Forelimb muscle (tissue), 1 donor: ENCODE results near the gene KMO. TPM values are rescaled to one million over a fixed set of nuclear protein-coding genes. Genes with fewer than 3 reads are reported as not detected.

Source experiments
- polyA plus RNA-seq: library from polyadenylated mRNA; unstranded; fragments of 120-200 nt; gene quantifications from one replicate; pipeline ENCODE4 v1.2.1, GENCODE V29; 2013; ENCODE audit not compliant: insufficient read length

The KMO gene
- polyA plus RNA-seq, 1 donor, result 0.08 TPM

Other genes starting within 250 kb of the KMO start
- gene RGS7, start 175.2 kb upstream of the KMO start, polyA plus RNA-seq, result not detected
- gene FH, start 12.6 kb upstream of the KMO start, polyA plus RNA-seq, result 68.7 TPM
- 11.6 TPM for gene CHML, start 108.0 kb downstream of the KMO start, polyA plus RNA-seq
- gene OPN3, start 108.0 kb downstream of the KMO start, polyA plus RNA-seq, result 15.3 TPM
- 0.37 TPM for gene WDR64, start 119.9 kb downstream of the KMO start, polyA plus RNA-seq